ENCODE results near the gene SLC26A5.

Gene SLC26A5

DNA sequence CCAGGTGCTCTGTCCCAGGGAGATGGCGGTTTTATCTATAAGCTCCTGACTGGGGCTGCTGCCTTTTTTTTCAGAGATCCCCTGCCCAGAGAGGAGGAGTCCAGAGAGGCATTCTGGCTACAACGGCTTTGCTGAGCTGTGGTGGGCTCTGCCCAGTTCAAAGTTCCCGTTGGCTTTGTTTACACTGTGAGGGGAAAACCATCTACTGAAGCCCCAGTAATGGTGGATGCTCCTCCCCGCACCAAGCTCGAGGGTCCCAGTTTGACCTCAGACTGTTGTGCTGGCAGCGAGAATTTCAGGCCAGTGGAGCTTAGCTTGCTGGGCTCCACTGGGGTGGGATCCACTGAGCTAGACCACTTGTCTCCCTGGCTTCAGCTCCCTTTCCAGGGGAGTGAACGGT, 16.4 kb upstream of the SLC26A5 start:
- TF ChIP-seq, protein P1, sequence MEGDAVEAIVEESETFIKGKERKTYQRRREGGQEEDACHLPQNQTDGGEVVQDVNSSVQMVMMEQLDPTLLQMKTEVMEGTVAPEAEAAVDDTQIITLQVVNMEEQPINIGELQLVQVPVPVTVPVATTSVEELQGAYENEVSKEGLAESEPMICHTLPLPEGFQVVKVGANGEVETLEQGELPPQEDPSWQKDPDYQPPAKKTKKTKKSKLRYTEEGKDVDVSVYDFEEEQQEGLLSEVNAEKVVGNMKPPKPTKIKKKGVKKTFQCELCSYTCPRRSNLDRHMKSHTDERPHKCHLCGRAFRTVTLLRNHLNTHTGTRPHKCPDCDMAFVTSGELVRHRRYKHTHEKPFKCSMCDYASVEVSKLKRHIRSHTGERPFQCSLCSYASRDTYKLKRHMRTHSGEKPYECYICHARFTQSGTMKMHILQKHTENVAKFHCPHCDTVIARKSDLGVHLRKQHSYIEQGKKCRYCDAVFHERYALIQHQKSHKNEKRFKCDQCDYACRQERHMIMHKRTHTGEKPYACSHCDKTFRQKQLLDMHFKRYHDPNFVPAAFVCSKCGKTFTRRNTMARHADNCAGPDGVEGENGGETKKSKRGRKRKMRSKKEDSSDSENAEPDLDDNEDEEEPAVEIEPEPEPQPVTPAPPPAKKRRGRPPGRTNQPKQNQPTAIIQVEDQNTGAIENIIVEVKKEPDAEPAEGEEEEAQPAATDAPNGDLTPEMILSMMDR (IDR thresholded peaks at IDR 0.05): no peak
- no peak for TF ChIP-seq ZFX (IDR thresholded peaks at IDR 0.05; ENCODE audit: borderline replicate concordance)

DNA sequence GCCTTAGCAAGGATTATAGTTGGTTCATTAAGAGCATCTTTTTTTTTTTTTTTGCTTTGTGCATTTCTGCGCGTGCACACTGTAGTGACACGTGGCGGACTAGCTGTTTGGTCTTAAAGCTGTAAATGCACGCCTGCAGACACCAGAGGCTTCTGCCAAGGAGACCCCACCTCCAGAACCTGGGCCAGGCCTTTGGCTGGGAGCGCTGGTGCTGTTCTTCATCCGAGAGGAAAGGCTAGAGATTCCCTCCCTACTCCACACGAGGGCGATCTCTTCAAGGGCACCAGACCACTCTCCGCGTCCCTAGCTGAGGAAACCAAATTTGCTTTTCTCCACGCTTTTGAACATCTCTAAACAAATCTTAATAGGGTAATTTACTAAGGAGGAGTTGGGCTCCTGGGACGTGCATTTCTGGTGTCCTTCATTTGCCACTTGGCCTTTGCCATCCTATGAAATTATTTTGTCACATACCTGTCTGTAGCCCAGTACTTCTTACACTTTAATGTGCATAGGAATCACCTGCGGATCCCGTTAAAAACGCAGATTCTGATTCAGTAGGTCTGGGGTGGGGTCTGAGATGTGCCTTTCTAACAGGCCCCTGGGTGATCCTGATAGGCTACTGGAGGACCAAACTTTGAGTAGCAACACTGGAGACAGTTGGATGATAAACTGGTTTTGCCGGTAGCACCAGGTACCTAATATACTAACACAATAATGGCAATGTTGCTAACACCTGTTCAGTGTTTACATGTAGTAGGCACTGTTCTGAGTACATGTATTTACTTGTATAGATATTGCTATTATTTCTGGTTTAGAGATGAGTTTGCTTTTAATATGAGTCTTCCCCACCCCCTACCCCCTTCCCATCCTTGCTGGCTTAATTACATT, 1.3 kb upstream of the SLC26A5 start:
- no peak for TF ChIP-seq ZFX (IDR thresholded peaks at IDR 0.05; ENCODE audit: borderline replicate concordance)
- TF ChIP-seq, protein P1 (IDR thresholded peaks at IDR 0.05): peak; percentile 98
- H3K27ac ChIP-seq: peak overlapping the region; percentile 55

More for the DNA sequence above, 16.4 kb upstream of the SLC26A5 start:
- no peak overlapping the region for H3K27ac ChIP-seq

DNA sequence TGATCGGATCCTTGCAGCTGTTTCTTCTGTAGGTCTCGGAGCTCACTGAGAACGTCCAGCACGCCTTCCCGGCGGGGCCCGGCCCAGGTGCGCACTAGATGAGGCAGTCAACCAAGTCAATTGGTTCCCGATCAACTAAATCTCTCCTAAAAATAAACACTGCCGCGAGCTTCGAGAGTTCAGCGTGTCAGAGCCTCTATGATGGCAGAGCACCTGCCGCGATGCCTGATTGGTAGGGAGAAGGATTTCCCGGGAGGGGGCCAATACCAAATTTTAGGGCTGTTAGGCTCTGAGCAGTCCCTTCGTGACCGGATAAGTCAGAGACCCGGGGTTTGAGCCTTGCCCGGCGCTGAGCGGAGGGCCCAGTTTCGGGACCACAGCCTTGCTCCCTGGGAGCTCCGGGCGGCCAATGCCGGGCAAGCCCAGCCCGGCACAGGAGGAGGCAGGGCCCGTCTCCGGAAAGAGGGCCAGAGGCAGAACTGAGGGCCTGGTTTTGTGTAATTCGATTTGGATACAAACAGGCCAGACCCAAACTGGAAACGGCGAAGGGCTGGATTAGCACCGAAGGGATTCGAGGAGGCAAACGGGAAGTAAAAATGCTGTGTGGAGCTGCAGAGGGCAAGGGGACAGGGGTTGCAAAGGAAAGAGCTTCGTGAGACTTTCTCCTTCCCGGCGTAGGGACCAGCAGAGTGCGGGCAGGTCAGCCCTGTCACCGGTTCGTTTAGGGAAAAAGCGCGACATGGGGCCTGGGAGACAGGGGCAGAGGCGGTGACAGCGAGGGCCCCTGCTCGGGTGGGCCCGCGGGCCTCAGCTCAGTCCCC, 569 bp downstream of the SLC26A5 start:
- no peak overlapping the region for H3K27ac ChIP-seq
- TF ChIP-seq, protein P1 (IDR thresholded peaks at IDR 0.05): no peak
- TF ChIP-seq ZFX (IDR thresholded peaks at IDR 0.05; ENCODE audit: borderline replicate concordance): no peak

DNA sequence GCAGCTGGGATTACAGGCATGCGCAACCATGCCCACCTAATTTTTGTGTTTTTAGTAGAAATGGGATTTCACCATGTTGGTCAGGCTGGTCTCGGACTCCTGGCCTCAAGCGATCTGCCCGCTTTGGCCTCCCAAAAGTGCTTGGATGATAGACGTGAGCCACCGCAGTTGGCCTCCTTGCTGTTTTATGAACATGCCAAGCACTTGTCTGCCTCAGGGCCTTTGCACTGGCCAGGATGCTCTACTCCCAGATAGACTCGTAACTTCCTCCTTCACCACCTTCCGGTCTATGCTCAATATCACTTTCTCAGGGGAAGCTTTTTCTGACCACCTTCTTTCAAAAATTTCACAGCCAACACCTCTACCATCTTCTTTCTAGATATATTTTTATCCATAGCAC, 6.3 kb downstream of the SLC26A5 start:
- H3K27ac ChIP-seq: no peak overlapping the region
- TF ChIP-seq ZFX (IDR thresholded peaks at IDR 0.05; ENCODE audit: borderline replicate concordance): no peak
- TF ChIP-seq, protein P1 (IDR thresholded peaks at IDR 0.05): no peak

DNA sequence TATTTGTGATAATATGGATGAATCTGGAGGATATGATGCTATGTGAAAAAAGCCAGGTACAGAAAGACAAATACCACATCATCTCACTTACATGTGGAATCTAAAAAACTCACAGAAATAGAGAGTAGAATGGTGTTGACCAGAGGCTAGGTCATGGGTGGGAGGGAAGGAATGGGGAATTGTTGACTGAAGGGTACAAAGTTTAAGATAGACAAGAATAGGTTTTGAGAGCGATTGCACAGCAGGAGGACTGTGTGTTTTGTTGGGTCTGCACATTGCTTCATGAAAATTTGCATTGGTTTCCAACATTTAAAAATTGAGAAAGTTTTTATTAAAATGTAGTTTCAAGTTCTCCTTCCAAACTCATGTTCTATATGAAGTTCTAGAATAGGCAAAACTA, 8.4 kb downstream of the SLC26A5 start:
- no peak overlapping the region for H3K27ac ChIP-seq
- no peak for TF ChIP-seq ZFX (IDR thresholded peaks at IDR 0.05; ENCODE audit: borderline replicate concordance)
- TF ChIP-seq, protein P1 (IDR thresholded peaks at IDR 0.05): no peak

DNA sequence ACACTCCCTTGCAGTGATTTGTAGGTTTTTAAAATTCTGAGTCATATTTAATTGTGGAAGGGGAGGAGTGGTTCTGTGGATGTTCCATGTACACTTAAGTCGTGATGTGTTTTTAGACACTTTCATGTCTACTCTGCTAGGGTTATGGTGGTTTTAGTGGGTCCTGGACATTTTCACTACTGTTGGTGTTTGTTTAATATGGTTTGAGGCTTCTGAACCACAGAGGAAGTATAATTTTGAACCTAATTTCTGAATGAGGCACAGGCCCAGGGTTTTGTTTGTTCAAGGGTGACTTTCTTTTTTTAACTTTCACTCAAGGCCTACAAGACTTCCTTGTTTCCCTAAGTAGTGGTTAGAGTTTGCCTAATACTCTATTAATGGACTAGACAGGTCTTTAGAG, 13.3 kb downstream of the SLC26A5 start:
- no peak overlapping the region for H3K27ac ChIP-seq
- TF ChIP-seq ZFX (IDR thresholded peaks at IDR 0.05; ENCODE audit: borderline replicate concordance): no peak
- TF ChIP-seq, protein P1 (IDR thresholded peaks at IDR 0.05): no peak

Data from 22Rv1 (cell line).